IPS-NIHi11 (cell line): ENCODE results near the gene TPM3.
"Not testable (repeated sequence)": the region's sequence is repeated elsewhere in the genome, so short reads cannot be mapped to it uniquely, and the experiment has no call there.

Source experiments
- DNase-seq: peaks from one replicate; pipeline ENCODE4 v3.0.0; 2012; ENCODE audit warnings: mixed read lengths, low spot score

The TPM3 gene

GRCh38 chr1:154191990-154192461, at the start of gene TPM3:
Gene TPM3, minus strand, starts transcription at chr1:154192100. Its CDS starts 82 bp downstream, at chr1:154192018.
- DNase-seq, result peak; percentile 42

GRCh38 chr1:154240294-154240833, 48.5 kb upstream of the TPM3 start:
- no peak for DNase-seq

GRCh38 chr1:154239491-154239890, 47.6 kb upstream of the TPM3 start:
- DNase-seq, result no peak

- DNase-seq, result no peak
These were observed 46.1 kb upstream of the TPM3 start for GRCh38 chr1:154237880-154238506.

GRCh38 chr1:154237435-154237834, 45.5 kb upstream of the TPM3 start:
- DNase-seq, result no peak

- DNase-seq, result no peak
These were observed 45.0 kb upstream of the TPM3 start for GRCh38 chr1:154236855-154237254.

- not testable (repeated sequence) for DNase-seq
These were observed 41.2 kb upstream of the TPM3 start for GRCh38 chr1:154233127-154233526.

- not testable (repeated sequence) for DNase-seq
These were observed 39.2 kb upstream of the TPM3 start for GRCh38 chr1:154231112-154231511.

- DNase-seq, result no peak
These were observed 33.5 kb upstream of the TPM3 start for GRCh38 chr1:154225370-154225769.

GRCh38 chr1:154223621-154224020, 31.7 kb upstream of the TPM3 start:
- DNase-seq, result no peak

- DNase-seq, result no peak
These were observed 31.0 kb upstream of the TPM3 start for GRCh38 chr1:154222918-154223317.

- DNase-seq, result no peak
These were observed 30.6 kb upstream of the TPM3 start for GRCh38 chr1:154222518-154222917.

GRCh38 chr1:154221278-154222001, 29.5 kb upstream of the TPM3 start:
- DNase-seq, result peak; percentile 27

- no peak for DNase-seq
These were observed 29.0 kb upstream of the TPM3 start for GRCh38 chr1:154220970-154221277.

- DNase-seq, result peak; percentile 93
These were observed 28.4 kb upstream of the TPM3 start, which contains the start of gene UBAP2L for GRCh38 chr1:154220071-154220969. Gene UBAP2L, plus strand, starts transcription at chr1:154220955. Its CDS starts 4,169 bp downstream, at chr1:154225124.

GRCh38 chr1:154219541-154219940, 27.6 kb upstream of the TPM3 start:
- no peak for DNase-seq

GRCh38 chr1:154218545-154218944, 26.6 kb upstream of the TPM3 start:
- DNase-seq, result no peak

- no peak for DNase-seq
These were observed 21.4 kb upstream of the TPM3 start for GRCh38 chr1:154213274-154213673.

GRCh38 chr1:154212083-154212482, 20.2 kb upstream of the TPM3 start:
- no peak for DNase-seq

- DNase-seq, result no peak
These were observed 16.9 kb upstream of the TPM3 start for GRCh38 chr1:154208677-154209388.

- DNase-seq, result no peak
These were observed 15.4 kb upstream of the TPM3 start for GRCh38 chr1:154207262-154207661.

- no peak for DNase-seq
These were observed 14.3 kb upstream of the TPM3 start, which contains the start of gene CFAP141 for GRCh38 chr1:154206196-154206595. Gene CFAP141, minus strand, starts transcription at chr1:154206333. Its CDS starts 26 bp downstream, at chr1:154206307.
